Activated CD8-positive, alpha-beta memory T cell treated with anti-CD3 and anti-CD28 coated beads, Interleukin-2, amount 50 U/mL, for 24 hours (primary cell): ENCODE results near the gene TMEM223.
A peak's percentile ranks its signal among the peaks of the same experiment; 100 is the strongest.
"Not testable (repeated sequence)": the region's sequence is repeated elsewhere in the genome, so short reads cannot be mapped to it uniquely, and the experiment has no call there.

Source experiments
- DNase-seq: peaks from one replicate; pipeline ENCODE4 v3.0.0-alpha.2; 2020; ENCODE audit errors: extremely low read depth

The TMEM223 gene

GRCh38 chr11:62753736-62754603 is 37.8 kb downstream of the TMEM223 start, which contains the start of gene ZBTB3:
TSS of gene ZBTB3 (minus strand) at chr11:62754160. CDS start at chr11:62753664, 496 bp downstream.
- DNase-seq = peak; percentile 93

GRCh38 chr11:62752994-62753735 is 38.6 kb downstream of the TMEM223 start:
- no peak for DNase-seq

- no peak for DNase-seq
These were observed 39.5 kb downstream of the TMEM223 start for GRCh38 chr11:62752177-62752785.

GRCh38 chr11:62749931-62750330 is 41.9 kb downstream of the TMEM223 start:
- DNase-seq = not testable (repeated sequence)

GRCh38 chr11:62747475-62748160 is 44.2 kb downstream of the TMEM223 start:
- DNase-seq = no peak
